Endothelial cell of umbilical vein (primary cell): ENCODE results near the gene ADAM8.

Experiments
- EZH2 ChIP-seq: IDR thresholded peaks from 2 replicates; pipeline ENCODE4 v1.6.1; 2012; ENCODE audit warnings: borderline replicate concordance, low read depth, mild to moderate bottlenecking, moderate library complexity, low read length, inconsistent platforms; ENCODE audit not compliant: severe bottlenecking
- FOS ChIP-seq: IDR thresholded peaks from 2 replicates; pipeline ENCODE4 v1.6.1; 2011; ENCODE audit warnings: mild to moderate bottlenecking, low read length, moderate library complexity, borderline replicate concordance; ENCODE audit not compliant: insufficient read depth
- MYC ChIP-seq: IDR thresholded peaks from one replicate; pipeline ENCODE4 v1.6.1; 2011; ENCODE audit warnings: mild to moderate bottlenecking, low read depth, low read length
- POLR2A ChIP-seq: IDR thresholded peaks from 2 replicates; pipeline ENCODE4 v1.6.1; 2012; ENCODE audit warnings: low read depth, mild to moderate bottlenecking, control low read depth, low read length
- TF ChIP-seq, protein P1 (sequence below), 2 donors: IDR thresholded peaks; 1 replicate in 1 of 2; 2 replicates in 1 of 2; pipeline ENCODE4 v1.5.1; 2011; ENCODE audit warnings: low read length in 2 of 2, mild to moderate bottlenecking in 2 of 2, moderate library complexity in 2 of 2, control low read depth in 1 of 2, inconsistent platforms in 1 of 2, low read depth in 1 of 2; ENCODE audit not compliant: insufficient read depth in 1 of 2; ENCODE audit errors: extremely low read depth in 1 of 2

DNA sequence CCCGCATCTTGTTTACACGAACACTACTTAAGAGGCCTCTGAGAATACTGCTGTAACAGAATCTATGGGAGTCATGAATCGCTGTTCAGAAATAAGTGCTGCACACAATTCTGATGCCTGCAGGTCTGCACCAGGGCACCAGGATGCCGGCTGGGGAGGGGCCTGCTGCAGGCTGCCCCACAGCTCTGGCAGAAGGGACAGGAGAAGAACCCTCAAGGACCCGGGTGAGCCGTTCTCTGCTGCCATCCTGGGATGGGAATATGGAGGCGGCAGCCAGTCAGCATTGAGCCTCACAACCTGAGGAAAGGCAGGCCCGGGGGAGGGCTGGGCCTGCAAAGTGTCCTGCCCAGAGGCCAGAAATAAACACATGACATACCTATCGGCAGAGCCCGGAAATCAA lies 20.8 kb upstream of the ADAM8 start:
- TF ChIP-seq POLR2A, result no peak
- TF ChIP-seq, protein P1, sequence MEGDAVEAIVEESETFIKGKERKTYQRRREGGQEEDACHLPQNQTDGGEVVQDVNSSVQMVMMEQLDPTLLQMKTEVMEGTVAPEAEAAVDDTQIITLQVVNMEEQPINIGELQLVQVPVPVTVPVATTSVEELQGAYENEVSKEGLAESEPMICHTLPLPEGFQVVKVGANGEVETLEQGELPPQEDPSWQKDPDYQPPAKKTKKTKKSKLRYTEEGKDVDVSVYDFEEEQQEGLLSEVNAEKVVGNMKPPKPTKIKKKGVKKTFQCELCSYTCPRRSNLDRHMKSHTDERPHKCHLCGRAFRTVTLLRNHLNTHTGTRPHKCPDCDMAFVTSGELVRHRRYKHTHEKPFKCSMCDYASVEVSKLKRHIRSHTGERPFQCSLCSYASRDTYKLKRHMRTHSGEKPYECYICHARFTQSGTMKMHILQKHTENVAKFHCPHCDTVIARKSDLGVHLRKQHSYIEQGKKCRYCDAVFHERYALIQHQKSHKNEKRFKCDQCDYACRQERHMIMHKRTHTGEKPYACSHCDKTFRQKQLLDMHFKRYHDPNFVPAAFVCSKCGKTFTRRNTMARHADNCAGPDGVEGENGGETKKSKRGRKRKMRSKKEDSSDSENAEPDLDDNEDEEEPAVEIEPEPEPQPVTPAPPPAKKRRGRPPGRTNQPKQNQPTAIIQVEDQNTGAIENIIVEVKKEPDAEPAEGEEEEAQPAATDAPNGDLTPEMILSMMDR (IDR thresholded peaks at IDR 0.05; ENCODE audit: extremely low read depth in 1 of 2, insufficient read depth in 1 of 2, low read depth in 1 of 2, low read length in 2 of 2), result no peak
- no peak for TF ChIP-seq EZH2
- no peak for TF ChIP-seq FOS
- TF ChIP-seq MYC, result no peak
